OCI-LY3 (cell line): ENCODE results near the gene IFITM1.

Source experiments
- EZH2phosphoT487 ChIP-seq: fragments of 200-600 bp; shearing (Covaris generic); IDR thresholded peaks from 2 replicates; pipeline ENCODE4 v1.6.1; 2018; ENCODE audit warnings: antibody characterized with exemption, mixed run types, low read depth
- TF ChIP-seq, protein P1 (sequence below): fragments of 200-600, 300-600 bp; sonication (generic); IDR thresholded peaks from 2 replicates; pipeline ENCODE4 v1.5.1; 2014; ENCODE audit warnings: antibody characterized with exemption, low read length, low read depth

DNA sequence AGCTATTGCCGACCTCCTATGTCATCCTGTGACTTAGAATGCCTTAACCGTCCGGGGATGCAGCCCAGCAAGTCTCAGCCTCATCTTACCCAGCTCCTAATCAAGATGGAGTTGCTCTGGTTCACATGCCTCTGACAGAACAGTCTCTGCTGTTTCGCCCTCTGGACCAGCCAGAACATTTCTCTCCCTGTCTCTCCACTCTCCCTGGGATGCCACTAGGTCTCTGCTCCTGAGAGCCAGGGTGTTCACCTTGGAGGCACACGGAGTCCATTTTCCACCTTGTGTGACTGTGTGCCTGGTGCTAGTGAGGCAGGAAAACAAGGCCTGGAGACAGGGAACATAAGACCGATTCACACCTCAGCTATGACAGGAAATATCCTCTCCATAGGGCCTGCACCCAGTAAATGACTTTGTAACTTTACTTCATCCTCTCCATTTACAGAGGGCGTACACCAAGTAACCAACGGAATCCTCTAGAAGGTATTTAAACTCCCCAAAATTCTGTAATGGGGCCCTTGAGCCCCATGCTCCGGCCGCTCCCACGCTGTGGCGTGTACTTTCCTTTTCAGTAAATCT lies 38.7 kb downstream of the IFITM1 start:
- TF ChIP-seq, protein P1, sequence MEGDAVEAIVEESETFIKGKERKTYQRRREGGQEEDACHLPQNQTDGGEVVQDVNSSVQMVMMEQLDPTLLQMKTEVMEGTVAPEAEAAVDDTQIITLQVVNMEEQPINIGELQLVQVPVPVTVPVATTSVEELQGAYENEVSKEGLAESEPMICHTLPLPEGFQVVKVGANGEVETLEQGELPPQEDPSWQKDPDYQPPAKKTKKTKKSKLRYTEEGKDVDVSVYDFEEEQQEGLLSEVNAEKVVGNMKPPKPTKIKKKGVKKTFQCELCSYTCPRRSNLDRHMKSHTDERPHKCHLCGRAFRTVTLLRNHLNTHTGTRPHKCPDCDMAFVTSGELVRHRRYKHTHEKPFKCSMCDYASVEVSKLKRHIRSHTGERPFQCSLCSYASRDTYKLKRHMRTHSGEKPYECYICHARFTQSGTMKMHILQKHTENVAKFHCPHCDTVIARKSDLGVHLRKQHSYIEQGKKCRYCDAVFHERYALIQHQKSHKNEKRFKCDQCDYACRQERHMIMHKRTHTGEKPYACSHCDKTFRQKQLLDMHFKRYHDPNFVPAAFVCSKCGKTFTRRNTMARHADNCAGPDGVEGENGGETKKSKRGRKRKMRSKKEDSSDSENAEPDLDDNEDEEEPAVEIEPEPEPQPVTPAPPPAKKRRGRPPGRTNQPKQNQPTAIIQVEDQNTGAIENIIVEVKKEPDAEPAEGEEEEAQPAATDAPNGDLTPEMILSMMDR, result no peak
- TF ChIP-seq EZH2phosphoT487, result no peak
